ENCODE measurements around the gene YES1. TPM values are rescaled to one million over a fixed set of nuclear protein-coding genes. Genes with fewer than 3 reads are reported as not detected.
"Not testable (repeated sequence)": the region's sequence is repeated elsewhere in the genome, so short reads cannot be mapped to it uniquely, and the experiment has no call there.

Gene YES1
- total RNA-seq, 1 donor from 2014 or later = 173 TPM

DNA sequence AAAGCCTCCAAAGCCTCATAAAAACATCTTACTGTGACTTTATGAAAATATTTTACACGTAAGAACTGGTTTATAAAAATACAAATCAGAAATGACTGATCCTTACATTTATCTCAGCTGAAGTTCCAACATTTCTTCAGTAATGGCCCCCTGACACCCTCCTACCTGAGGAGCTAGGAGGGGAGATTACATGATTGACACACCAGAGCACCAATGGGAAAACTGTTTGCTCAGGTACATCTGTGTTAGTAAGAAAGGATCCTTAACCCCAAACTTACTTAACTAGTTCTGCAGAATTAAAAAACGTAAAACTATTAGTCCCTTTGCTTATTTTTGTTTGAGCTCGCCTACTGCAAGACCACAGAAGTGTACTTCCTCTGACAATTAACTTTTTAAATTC is 126.6 kb downstream of the YES1 start:
- no peak for DNase-seq (ENCODE audit: low read depth)

DNA sequence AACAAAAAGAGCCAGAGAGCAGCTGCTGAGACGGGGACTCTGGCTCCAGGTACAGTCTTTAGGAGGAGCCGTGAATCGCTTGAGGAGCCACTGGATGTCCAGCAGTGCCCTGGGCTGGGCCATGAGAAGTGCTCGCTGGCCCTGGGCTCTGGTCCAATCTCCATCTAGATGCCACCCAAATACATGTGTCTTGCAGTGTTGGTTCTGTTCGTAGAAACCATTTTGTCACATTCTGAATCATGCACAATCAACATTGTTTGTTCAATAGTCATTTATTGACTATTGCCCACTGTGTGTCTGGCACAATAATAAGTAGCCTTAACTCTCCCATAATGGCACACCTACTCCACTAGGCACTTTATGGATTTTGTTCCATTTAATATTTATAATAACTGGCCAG is 128.5 kb downstream of the YES1 start:
- peak; percentile 9 for DNase-seq (ENCODE audit: low read depth)

DNA sequence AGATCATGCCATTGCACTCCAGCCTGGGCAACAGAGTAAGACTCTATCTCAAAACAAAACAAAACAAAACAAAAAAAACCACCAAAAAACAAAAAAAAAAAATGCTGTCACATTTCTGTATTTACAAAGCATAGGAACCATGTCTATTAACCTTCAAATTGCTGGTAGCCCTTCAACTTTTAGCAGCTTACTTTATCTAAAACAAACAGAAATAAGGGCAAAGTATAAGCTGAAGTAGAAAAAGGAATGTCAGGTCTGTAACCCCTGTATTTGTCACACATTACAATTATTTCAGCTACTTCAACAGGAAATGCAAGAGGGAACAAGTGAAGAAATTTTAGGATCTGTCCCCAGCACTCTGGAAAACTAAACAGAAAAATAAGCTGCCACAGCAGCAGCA is 129.2 kb downstream of the YES1 start:
- no peak for DNase-seq (ENCODE audit: low read depth)

DNA sequence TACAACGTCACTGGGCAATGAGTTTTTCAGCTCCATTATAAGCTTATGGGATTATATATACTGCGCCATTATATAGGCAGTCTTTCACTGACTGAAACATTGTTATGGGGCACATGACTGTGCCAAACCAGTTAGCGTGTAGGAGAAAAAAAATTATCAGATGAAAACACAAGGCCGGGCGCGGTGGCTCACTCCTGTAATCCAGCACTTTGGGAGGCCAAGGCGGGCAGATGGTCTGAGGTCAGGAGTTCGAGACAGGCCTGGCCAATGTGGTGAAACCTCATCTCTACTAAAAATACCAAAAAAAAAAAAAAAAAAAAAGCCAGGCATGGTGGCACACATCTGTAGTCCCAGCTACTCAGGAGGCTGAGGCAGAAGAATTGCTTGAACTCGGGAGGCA is 129.6 kb downstream of the YES1 start:
- DNase-seq (ENCODE audit: low read depth) = not testable (repeated sequence)

DNA sequence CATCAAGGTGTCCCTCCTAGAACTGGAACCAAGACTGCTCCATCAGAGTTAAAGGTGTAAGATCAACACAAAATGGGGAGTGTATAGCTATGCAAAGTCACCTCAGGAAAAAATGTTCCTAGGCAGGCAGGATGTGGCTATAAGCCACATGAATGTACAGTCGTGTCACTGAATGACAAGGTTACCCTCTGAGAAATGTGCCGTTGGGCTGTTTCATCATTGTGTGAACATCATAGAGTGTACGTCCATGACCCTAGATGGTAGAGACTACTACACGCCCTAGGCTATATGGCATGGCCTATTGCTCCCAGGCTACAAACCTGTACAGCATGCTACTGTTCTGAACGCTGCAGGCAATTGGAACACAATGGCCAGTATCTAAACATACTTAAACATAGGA is 130.1 kb downstream of the YES1 start:
- no peak for DNase-seq (ENCODE audit: low read depth)

DNA sequence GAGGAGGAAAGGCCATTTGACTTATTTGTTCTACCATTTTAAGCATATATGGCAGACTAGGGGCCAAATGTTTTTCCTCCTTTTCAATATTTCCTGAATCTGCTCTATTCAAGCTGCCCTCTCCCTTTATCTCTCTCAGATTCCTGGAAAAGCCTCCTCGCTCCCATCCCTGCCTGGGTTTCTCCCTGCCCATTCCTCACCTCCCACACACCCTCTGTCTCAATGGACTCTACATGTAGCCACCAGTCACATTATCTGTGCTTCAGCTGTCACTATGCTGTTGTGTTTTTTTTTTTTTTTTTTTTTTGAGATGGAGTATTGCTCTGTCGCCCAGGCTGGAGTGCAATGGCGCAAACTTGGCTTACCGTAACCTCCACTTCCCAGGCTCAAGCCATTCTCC is 131.7 kb downstream of the YES1 start:
- DNase-seq (ENCODE audit: low read depth) = no peak

DNA sequence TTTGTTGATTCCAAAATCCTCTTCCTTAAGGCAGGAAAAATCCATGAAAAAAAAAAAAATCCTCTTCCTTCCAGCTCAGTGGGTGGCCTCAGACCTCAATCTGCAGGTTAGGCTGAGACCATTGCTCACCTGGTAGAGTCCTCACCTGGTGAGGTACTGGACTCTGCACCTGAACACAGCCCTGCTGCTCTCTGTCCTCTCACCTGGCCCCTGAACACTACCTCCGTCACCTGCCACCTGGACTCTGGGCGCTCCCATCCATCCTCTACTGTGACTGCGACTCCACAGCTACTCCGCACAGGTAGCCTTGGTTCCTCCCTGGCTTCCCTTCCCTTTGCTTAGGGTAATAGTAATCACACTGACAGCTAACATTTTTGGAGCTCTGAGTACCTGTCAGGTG is 132.5 kb downstream of the YES1 start:
- DNase-seq (ENCODE audit: low read depth) = no peak

DNA sequence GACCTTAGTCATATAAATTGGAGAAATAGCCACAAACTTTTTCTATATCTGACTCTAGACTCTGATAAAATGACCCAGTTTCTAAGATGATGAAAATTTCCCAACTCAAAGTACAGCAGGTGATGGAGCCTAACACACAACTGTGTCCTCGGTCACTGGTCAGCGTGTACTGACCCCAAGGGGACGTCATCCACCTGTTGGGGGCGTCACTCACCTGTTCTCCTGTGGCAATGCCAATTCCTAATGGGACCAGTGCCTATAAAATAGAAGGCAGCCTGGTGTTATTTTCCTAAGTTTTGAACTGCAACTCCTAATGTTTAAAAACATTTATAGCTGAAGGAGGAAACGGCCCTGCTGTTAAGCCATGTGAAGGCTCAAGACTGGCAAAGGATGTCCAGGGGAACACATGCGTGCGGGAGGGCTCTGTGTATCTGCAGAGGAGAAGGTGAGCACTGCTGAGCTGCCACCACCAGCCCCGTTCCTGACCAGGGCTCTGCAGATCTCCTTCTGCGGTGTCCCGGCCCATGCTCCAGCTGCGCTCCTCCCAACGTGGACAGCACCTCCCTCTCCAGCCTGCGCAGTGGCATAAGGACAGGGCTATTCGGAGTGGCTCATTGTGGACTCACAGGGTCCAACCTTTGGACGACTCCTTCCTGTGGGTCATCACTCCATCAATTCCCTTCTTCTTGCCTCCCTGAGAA is 133.4 kb downstream of the YES1 start:
- no peak for DNase-seq (ENCODE audit: low read depth)

DNA sequence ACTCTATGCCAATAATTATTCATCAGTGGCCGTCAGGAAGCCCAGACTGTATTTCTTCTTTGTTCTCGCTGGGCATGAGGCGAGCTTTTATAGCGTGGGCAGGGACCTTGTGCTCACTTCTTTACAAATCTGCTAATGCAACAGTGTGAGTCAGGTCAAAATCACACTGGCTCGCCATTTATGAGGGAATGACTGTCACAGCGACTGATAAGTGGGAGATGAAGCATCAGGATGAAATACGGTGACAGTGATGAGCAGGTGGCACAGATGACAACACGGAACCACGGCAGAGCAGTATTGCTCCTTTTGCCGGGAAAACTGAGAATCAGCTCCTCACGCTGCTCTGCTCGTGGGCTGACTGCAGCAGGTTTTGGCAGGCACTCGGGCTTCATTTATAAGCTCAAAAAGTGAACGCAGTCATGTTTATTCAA is 134.1 kb downstream of the YES1 start:
- no peak for DNase-seq (ENCODE audit: low read depth)

DNA sequence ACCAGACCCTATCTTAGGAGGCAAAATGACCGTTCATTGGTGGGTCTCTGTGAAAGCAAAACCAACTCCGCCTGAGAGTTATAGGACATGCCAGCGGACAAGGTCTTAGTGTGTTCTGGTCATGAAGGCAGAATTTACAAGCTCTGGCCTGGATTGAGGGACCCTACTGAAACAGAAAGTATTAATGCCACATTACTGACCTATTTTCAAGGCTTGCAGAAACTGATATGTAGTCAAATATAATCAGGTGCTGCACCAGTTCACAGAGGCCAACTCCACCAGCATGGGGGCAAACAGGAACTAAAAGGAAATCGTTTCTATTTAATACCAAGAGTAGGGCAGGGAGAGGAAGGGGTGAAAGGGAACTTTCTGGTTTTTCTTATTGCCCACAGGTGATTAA is 134.9 kb downstream of the YES1 start:
- no peak for DNase-seq (ENCODE audit: low read depth)

DNA sequence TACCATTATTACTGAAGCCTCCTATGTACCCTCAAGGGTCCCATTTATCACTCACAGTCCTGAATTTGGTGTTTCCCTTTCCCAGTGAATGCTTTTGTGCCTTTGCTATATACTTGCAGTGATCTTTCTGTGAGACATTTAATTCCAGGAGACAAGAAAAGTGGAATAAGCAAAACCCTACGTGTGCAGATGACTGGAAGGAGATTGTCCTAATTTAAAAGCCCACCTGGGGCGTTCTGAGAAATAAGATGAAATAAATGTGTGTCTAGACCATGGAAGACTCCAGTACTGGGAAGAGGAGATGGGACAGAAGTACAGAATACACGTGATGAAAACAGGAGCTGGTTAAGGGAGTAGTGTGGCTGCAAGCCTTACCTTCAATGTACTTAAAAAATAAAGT is 135.3 kb downstream of the YES1 start:
- DNase-seq (ENCODE audit: low read depth) = no peak

DNA sequence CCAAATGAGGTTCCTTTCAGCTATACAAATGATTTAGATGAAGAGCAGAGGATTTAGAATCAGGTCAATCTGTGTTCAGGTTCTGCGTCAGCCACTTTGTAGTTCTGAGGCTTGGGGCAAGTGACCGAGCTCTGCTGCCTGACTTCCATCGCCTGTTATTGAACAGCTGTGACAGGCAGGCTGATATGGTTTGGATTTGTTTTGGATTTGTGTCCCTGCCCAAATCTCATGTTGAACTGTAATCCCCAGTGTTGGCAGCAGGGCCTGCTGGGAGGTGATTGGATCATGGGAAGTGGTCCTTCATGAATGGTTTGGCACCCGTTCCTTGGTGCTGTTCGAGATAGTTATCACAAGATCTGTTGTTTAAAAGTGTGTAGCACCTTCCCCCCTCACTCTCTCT is 136.0 kb downstream of the YES1 start:
- DNase-seq (ENCODE audit: low read depth) = no peak

DNA sequence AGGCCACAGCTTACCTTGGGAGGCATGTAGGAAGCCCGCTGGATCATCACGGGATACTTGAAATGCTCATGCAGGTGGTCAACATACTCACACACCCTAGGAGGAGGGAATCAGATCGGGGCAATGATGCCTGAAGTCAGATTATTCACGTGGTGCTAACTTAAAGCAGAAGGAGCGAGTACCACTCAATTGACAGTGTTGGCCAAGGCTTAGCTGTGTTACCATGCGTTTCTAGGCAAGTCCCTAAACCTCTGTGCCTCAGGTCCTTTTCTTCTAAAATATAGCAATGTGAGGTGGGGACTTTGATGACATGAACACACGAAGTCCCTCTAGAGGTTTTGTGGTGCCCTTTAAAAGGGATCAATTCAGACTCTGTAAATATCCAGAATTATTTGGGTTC is 136.7 kb downstream of the YES1 start:
- DNase-seq (ENCODE audit: low read depth) = no peak

DNA sequence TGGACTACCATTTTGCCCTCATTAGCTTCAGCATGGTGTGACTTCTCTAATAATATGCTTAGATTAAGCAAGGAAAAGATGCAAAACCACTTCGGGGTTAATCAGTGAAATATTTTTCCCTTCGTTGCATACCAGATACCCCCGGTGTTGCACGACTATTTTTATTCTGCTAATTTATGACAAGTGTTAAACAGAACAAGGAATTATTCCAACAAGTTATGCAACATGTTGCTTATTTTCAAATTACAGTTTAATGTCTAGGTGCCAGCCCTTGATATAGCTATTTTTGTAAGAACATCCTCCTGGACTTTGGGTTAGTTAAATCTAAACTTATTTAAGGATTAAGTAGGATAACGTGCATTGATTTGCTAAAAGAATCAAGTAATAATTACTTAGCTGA is 138.3 kb downstream of the YES1 start:
- DNase-seq (ENCODE audit: low read depth) = no peak

DNA sequence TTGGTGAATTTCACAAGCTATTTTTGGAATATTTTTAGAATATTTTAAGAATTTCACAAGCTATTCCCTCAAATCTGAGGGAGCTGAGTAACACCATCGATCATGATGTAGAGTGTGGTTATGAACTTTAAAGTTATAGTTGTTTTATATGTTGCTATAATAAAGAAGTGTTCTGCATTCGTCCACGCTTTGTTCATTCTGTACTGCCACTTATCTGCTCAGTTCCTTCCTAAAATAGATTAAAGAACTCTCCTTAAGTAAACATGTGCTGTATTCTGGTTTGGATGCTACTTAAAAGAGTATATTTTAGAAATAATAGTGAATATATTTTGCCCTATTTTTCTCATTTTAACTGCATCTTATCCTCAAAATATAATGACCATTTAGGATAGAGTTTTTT is 138.7 kb downstream of the YES1 start:
- DNase-seq (ENCODE audit: low read depth) = no peak

Other genes starting within 250 kb of the YES1 start
- not detected in 2 replicates for gene CETN1, start 231.9 kb downstream of the YES1 start, total RNA-seq
- 6.1 TPM in 1 of 2 replicates, not detected in the other for gene CLUL1, start 215.3 kb downstream of the YES1 start, total RNA-seq
- gene TYMS, start 154.6 kb downstream of the YES1 start, total RNA-seq = 19.4 and 25.9 TPM in 2 replicates
- 49.8 and 70.2 TPM in 2 replicates for gene ENOSF1, start 99.6 kb downstream of the YES1 start, total RNA-seq
- gene ADCYAP1, start 92.6 kb upstream of the YES1 start, total RNA-seq = not detected in 2 replicates

All from renal cortical epithelial cell (primary cell).